Measurements from ENCODE around the gene RNF183.

RNF183 gene

DNA sequence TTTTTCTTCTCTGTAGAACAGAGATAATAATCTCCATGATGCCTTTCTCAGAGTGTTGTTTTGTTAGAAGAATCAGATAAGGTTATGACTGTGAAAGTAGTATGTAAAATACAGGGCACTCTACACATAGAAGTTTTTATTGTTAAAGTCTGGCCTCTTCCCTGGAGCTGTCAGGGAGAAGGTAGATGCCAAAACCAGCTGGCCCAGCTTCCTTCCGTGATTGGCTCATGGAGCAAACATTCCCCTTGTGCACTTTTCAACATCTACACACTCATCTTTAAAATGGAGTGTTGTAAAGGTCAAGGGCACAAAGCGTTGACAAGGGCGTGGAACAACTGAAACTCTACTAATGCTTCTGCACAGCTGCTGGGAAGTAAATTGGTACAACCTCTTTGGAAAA, 7.4 kb upstream of the RNF183 start:
- H3K4me3 ChIP-seq (replicated peaks; ENCODE audit: low read depth, low read length): no peak overlapping the region
- no peak for TF ChIP-seq CTCF (IDR thresholded peaks at IDR 0.05; ENCODE audit: low read length, missing control alignments)
- DNase-seq (ENCODE audit: low read depth): peak; percentile 38

DNA sequence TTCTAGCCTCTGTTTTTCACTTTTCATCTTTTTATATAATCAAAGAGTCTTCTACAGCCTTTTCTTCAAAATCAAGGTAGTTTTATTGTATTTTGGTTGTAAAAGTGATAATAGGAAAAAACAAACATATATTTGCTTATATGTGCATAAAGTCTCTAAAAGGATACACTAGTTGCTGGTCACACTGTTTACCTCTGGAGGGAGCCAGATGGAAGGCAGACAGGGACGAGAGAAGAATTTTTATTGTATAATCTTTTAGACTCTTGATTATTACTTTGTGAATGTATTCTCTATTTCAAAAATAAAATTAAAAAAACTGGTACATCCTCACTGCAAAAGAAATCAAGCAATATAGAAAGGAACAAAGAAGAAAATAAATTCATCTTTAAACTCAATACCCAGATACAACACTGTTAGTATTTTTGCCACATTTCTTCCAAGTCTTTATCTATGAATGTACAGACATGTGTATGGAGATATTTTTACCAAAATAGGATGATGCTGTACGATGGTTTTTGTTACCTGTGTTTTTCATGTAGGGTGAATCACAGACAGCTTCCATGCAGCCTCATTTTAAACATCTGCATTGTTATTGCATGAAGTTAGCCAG, 6.1 kb upstream of the RNF183 start:
- no peak overlapping the region for H3K4me3 ChIP-seq (replicated peaks; ENCODE audit: low read depth, low read length)
- peak; percentile 88 for TF ChIP-seq CTCF (IDR thresholded peaks at IDR 0.05; ENCODE audit: low read length, missing control alignments)
- peak; percentile 70 for DNase-seq (ENCODE audit: low read depth)

DNA sequence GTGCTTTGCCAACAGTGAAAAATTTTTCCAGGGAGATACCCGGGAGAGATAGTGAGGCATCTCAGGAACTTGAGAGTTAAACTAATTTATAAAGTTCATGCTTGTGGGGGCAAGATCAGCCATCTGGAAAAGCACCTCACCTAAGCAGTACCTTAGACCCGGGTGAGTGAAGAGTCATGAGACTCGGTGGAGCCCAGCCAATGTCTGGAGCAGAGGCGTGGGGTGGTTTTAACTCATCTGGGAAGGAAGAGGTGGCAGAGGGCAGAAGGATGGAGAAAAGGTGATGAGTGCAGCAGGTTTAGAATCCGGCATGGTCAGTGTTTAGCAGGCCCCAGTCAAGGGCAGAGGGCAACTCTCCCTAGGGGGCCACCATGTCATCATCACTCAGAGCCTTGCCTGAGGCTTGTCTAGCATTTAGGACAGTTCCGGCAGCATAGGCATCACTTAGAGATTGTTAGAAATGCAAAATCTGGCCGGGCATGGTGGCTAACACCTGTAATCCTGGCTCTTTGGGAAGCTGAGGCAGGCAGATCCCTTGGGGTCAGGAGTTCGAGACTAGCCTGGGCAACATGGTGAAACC, 4.3 kb upstream of the RNF183 start:
- no peak for TF ChIP-seq CTCF (IDR thresholded peaks at IDR 0.05; ENCODE audit: low read length, missing control alignments)
- no peak overlapping the region for H3K4me3 ChIP-seq (replicated peaks; ENCODE audit: low read depth, low read length)
- no peak for DNase-seq (ENCODE audit: low read depth)

DNA sequence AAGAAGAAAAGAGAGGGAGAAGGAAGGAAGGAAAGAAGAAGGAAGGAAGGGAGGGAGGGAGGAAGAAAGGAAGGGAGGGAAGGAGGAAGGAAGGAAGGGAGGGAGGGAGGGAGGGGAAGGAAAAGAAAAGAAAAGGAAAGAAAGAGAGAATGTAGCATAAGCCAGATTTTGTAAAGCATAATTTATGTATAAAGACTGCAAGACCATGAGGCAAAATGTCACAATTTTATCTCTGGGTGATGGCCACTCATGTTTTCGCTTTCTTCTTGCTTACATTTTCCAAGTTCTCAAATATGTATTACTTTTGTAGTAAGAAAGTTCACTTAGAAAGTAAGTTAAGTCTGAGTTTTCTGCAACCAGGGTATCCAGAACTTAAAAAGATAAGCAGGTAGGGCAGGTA, 3.4 kb upstream of the RNF183 start:
- H3K4me3 ChIP-seq (replicated peaks; ENCODE audit: low read depth, low read length): no peak overlapping the region
- TF ChIP-seq CTCF (IDR thresholded peaks at IDR 0.05; ENCODE audit: low read length, missing control alignments): no peak
- no peak for DNase-seq (ENCODE audit: low read depth)

- no peak for DNase-seq (ENCODE audit: low read depth)
- TF ChIP-seq CTCF (IDR thresholded peaks at IDR 0.05; ENCODE audit: low read length, missing control alignments): no peak
Observed at GRCh38 chr9:113301548-113301947, 1.6 kb downstream of the RNF183 start.

GRCh38 chr9:113299800-113300292, 3.3 kb downstream of the RNF183 start:
- DNase-seq (ENCODE audit: low read depth): peak; percentile 58

More at GRCh38 chr9:113301548-113301947, 1.6 kb downstream of the RNF183 start:
- no peak overlapping the region for H3K4me3 ChIP-seq (replicated peaks; ENCODE audit: low read depth, low read length)

More at GRCh38 chr9:113299800-113300292, 3.3 kb downstream of the RNF183 start:
- H3K4me3 ChIP-seq (replicated peaks; ENCODE audit: low read depth, low read length): no peak overlapping the region
- no peak for TF ChIP-seq CTCF (IDR thresholded peaks at IDR 0.05; ENCODE audit: low read length, missing control alignments)

All from fibroblast of pulmonary artery (primary cell).